Neuronal stem cell (in vitro differentiated cells): Measurements from ENCODE around the gene ACOT2.
"Not testable (repeated sequence)": the region's sequence is repeated elsewhere in the genome, so short reads cannot be mapped to it uniquely, and the experiment has no call there.

Source experiments
- DNase-seq: peaks from one replicate; pipeline ENCODE4 v3.0.0-alpha.2; 2013; ENCODE audit warnings: low spot score
- H2AFZ ChIP-seq: one replicate; pipeline ENCODE4 v1.6.1; 2013; ENCODE audit warnings: mild to moderate bottlenecking, low read length, inconsistent platforms
- H2AK5ac ChIP-seq: 2 replicates; pipeline ENCODE4 v1.6.1; 2013; ENCODE audit warnings: low read depth, mild to moderate bottlenecking, inconsistent platforms, low read length, moderate library complexity, mixed read lengths
- H2BK120ac ChIP-seq: 2 replicates; pipeline ENCODE4 v1.6.1; 2013; ENCODE audit warnings: low read depth, mild to moderate bottlenecking, inconsistent platforms, low read length, moderate library complexity, mixed read lengths
- H2BK12ac ChIP-seq: one replicate; pipeline ENCODE4 v1.6.1; 2013; ENCODE audit warnings: low read length, inconsistent platforms
- H2BK15ac ChIP-seq: 2 replicates; pipeline ENCODE4 v1.6.1; 2013; ENCODE audit warnings: mild to moderate bottlenecking, low read length, inconsistent platforms, mixed read lengths
- H2BK5ac ChIP-seq: one replicate; pipeline ENCODE4 v1.6.1; 2013; ENCODE audit warnings: inconsistent platforms, mild to moderate bottlenecking, low read length, moderate library complexity
- H3K14ac ChIP-seq: one replicate; pipeline ENCODE4 v1.6.1; 2013; ENCODE audit warnings: low read length, inconsistent platforms
- H3K18ac ChIP-seq: 2 replicates; pipeline ENCODE4 v1.6.1; 2013; ENCODE audit warnings: low read length, inconsistent platforms
- H3K23ac ChIP-seq: 2 replicates; pipeline ENCODE4 v1.6.1; 2013; ENCODE audit warnings: low read depth, mild to moderate bottlenecking, mixed read lengths, low read length, inconsistent platforms; ENCODE audit not compliant: poor library complexity
- H3K27ac ChIP-seq: replicated peaks from 3 replicates; pipeline ENCODE4 v1.5.1; 2013; ENCODE audit warnings: low read length, inconsistent platforms
- H3K27me3 ChIP-seq, 3 experiments: 2 replicates each; pipeline ENCODE4 v1.6.1; 2013; ENCODE audit warnings: low read length in 3 of 3, mild to moderate bottlenecking in 2 of 3, inconsistent platforms in 1 of 3, low read depth in 1 of 3, mixed read lengths in 1 of 3, moderate library complexity in 1 of 3; ENCODE audit not compliant: control insufficient read depth in 3 of 3, insufficient read depth in 3 of 3
- H3K36me3 ChIP-seq, 2 donors: replicated peaks in 1 of 2; 2 replicates each; pipeline ENCODE4 v1.6.1; 2013; ENCODE audit warnings: low read length in 2 of 2; ENCODE audit not compliant: control insufficient read depth in 2 of 2, insufficient read depth in 2 of 2
- H3K4ac ChIP-seq: 2 replicates; pipeline ENCODE4 v1.6.1; 2013; ENCODE audit warnings: inconsistent platforms, mild to moderate bottlenecking, low read length, moderate library complexity
- H3K4me1 ChIP-seq, 2 donors: 1 replicate in 1 of 2; 2 replicates in 1 of 2; pipeline ENCODE4 v1.6.1; 2013; ENCODE audit warnings: low read length in 2 of 2, low read depth in 1 of 2; ENCODE audit not compliant: control insufficient read depth in 2 of 2, insufficient read depth in 1 of 2
- H3K4me2 ChIP-seq: one replicate; pipeline ENCODE4 v1.6.1; 2013; ENCODE audit warnings: mild to moderate bottlenecking, low read length, inconsistent platforms; ENCODE audit not compliant: insufficient read depth, poor library complexity, severe bottlenecking
- H3K4me3 ChIP-seq, 2 donors: 2 replicates each; pipeline ENCODE4 v1.5.1; 2013; ENCODE audit warnings: low read length in 2 of 2, mild to moderate bottlenecking in 2 of 2, inconsistent platforms in 1 of 2, moderate library complexity in 1 of 2
- H3K79me1 ChIP-seq: one replicate; pipeline ENCODE4 v1.6.1; 2013; ENCODE audit warnings: low read depth, mild to moderate bottlenecking, inconsistent platforms, low read length, moderate library complexity
- H3K9ac ChIP-seq: one replicate; pipeline ENCODE4 v1.6.1; 2013; ENCODE audit warnings: mild to moderate bottlenecking, low read depth, low read length, inconsistent platforms; ENCODE audit not compliant: poor library complexity
- H3K9me3 ChIP-seq, 2 donors: replicated peaks in 1 of 2; 2 replicates each; pipeline versions ENCODE3 to v1.6.1; 2013; ENCODE audit warnings: low read length in 2 of 2, mild to moderate bottlenecking in 2 of 2, inconsistent platforms in 1 of 2, low read depth in 1 of 2, mixed read lengths in 1 of 2, moderate library complexity in 1 of 2; ENCODE audit not compliant: control insufficient read depth in 2 of 2, insufficient read depth in 1 of 2
- H4K8ac ChIP-seq: one replicate; pipeline ENCODE4 v1.6.1; 2013; ENCODE audit warnings: low read depth, mild to moderate bottlenecking, inconsistent platforms, low read length, moderate library complexity
- H4K91ac ChIP-seq: one replicate; pipeline ENCODE4 v1.6.1; 2013; ENCODE audit warnings: low read length, low read depth, mild to moderate bottlenecking, inconsistent platforms; ENCODE audit not compliant: poor library complexity
- WGBS, 2 donors: extraction: QIAGEN DNeasy Blood & Tissue Kit; methylation state at CpG; one replicate each; pipeline ENCODE4 v1.1.7; 2013; ENCODE audit warnings: missing lambda C conversion rate in 2 of 2, mixed read lengths in 1 of 2; ENCODE audit not compliant: insufficient read length in 2 of 2, insufficient replicate concordance in 1 of 2; ENCODE audit errors: extremely low coverage in 2 of 2; 5-methylcytosine and 5-hydroxymethylcytosine counted together

Gene ACOT2

DNA sequence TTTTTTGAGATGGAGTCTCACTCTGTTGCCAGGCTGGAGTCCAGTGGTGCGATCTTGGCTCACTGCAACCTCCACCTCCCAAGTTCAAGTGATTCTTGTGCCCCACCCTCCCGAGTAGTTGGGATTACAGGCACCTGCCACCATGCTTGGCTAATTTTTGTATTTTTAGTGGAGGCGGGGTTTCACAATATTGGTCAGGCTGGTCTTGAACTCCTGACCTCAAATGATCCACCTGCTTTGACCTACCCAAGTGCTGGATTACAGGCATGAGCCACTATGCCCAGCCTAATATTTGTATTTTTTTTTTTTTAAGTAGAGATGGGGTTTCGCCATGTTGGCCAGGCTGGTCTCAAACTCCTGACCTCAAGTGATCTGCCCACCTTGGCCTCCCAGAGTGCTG lies 4.7 kb downstream of the ACOT2 start:
- not testable (repeated sequence) for H2BK120ac ChIP-seq, H3K36me3 ChIP-seq, H3K4ac ChIP-seq, H3K27me3 ChIP-seq, H2BK5ac ChIP-seq, H3K79me1 ChIP-seq, H3K14ac ChIP-seq, H2AK5ac ChIP-seq, H2BK15ac ChIP-seq, H3K4me3 ChIP-seq, H3K4me2 ChIP-seq, H4K8ac ChIP-seq, H4K91ac ChIP-seq, H3K9ac ChIP-seq, H2BK12ac ChIP-seq, H3K18ac ChIP-seq, DNase-seq, H2AFZ ChIP-seq, H3K23ac ChIP-seq, H3K4me1 ChIP-seq, H3K27ac ChIP-seq, H3K9me3 ChIP-seq
- WGBS, 2 donors, result no CpG with 5 or more reads among the region's 4 CpGs

GRCh38 chr14:73574251-73574650 lies 5.2 kb downstream of the ACOT2 start:
- not testable (repeated sequence) for H3K4me2 ChIP-seq, H2BK12ac ChIP-seq, H4K91ac ChIP-seq, H3K9me3 ChIP-seq, H3K18ac ChIP-seq, H3K4ac ChIP-seq, DNase-seq, H3K27me3 ChIP-seq, H3K79me1 ChIP-seq, H3K36me3 ChIP-seq, H2AK5ac ChIP-seq, H2BK120ac ChIP-seq, H3K27ac ChIP-seq, H3K14ac ChIP-seq, H3K4me1 ChIP-seq, H2BK5ac ChIP-seq, H3K9ac ChIP-seq, H3K23ac ChIP-seq, H4K8ac ChIP-seq, H3K4me3 ChIP-seq, H2BK15ac ChIP-seq, H2AFZ ChIP-seq
- WGBS, 2 donors, result no CpG with 5 or more reads among the region's 7 CpGs

GRCh38 chr14:73576391-73576790 lies 7.4 kb downstream of the ACOT2 start:
- Histone ChIP-seq H3K4me1 (no peaks in the 10 kb centered on the region), H3K4ac (no peak overlapping the region), H2AFZ (no peak overlapping the region), H3K14ac (no peak overlapping the region), H3K18ac (no peak overlapping the region), H3K36me3 (no peaks in the 10 kb centered on the region), H3K9me3 (no peaks in the 10 kb centered on the region), H4K8ac (no peak overlapping the region), H3K23ac (no peak overlapping the region), H4K91ac (no peak overlapping the region), H2BK15ac (no peak overlapping the region), H3K27ac (no peak overlapping the region), H3K9ac (no peak overlapping the region), H2AK5ac (no peak overlapping the region), H3K79me1 (no peaks in the 10 kb centered on the region), H2BK120ac (no peak overlapping the region), H3K4me3 (no peak overlapping the region), H3K27me3 (no peaks in the 10 kb centered on the region), H3K4me2 (no peak overlapping the region), H2BK12ac (no peak overlapping the region), H2BK5ac (no peak overlapping the region)
- WGBS, 2 donors, result no CpG with 5 or more reads among the region's 3 CpGs
- DNase-seq, result no peak

DNA sequence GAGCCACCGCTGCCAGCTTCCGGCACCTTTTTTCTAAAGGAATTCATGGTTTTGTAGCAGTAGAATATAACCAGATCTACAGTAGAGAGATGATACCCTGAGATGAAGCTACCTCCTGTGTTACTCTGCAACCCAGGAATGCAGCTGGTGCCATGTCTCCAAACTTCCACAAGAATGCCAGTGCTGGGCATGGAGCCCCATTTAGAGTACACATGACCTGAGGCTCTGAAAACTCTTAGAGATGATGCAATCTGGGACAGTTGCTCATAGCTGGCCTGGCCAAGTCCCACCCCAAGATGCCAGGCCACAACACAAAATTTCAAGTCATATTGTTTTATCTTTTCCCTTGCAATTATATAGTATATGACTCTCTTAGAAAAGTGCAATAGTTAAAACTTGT lies 8.2 kb downstream of the ACOT2 start:
- not testable (repeated sequence) for H2AFZ ChIP-seq, H3K9ac ChIP-seq, H3K23ac ChIP-seq, H2BK120ac ChIP-seq, H3K4me3 ChIP-seq, H3K36me3 ChIP-seq, H3K18ac ChIP-seq, H4K8ac ChIP-seq, H2BK5ac ChIP-seq, H3K9me3 ChIP-seq, H3K27ac ChIP-seq, H3K4me1 ChIP-seq, H3K4ac ChIP-seq, H3K27me3 ChIP-seq, H2BK15ac ChIP-seq, H2AK5ac ChIP-seq, H3K4me2 ChIP-seq, DNase-seq, H2BK12ac ChIP-seq, H3K79me1 ChIP-seq, H4K91ac ChIP-seq, H3K14ac ChIP-seq
- WGBS, 2 donors, result no CpG with 5 or more reads among the region's 2 CpGs
